ENCODE results near the gene RASA2. TPM values are rescaled to one million over a fixed set of nuclear protein-coding genes. Genes with fewer than 3 reads are reported as not detected.

RASA2 gene
- polyA plus RNA-seq, 1 donor = 10.7 TPM

DNA sequence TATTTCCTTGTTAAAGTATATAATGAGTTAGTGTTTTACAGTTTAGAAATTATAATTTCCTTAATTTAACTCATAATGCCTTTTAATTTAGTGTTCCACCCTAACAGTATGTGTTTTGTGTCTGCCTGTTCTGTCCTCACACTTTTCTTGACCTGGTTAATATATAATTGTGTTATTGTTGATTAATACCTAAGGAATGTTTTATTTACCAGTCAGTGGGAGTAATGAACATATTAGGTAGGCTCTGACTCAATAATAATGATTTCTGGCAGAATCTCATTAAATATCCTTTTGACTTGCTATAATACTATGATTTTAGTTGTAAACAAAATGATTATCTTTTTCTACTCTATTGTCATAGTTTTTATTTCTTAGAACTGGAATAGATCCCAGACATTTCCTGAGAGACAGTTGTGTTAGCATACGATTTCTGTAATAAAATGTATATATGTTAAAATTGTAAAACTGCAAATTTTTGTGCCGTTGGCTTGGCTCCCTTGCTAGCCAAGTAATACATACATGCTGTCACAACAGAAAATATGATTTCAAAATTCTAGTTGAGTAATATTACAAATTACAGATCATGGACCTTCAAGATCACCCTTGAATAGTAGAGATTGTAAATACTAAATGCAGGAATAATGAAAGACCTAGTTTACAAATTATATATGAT lies 51.9 kb downstream of the RASA2 start:
- DNase-seq = no peak

DNA sequence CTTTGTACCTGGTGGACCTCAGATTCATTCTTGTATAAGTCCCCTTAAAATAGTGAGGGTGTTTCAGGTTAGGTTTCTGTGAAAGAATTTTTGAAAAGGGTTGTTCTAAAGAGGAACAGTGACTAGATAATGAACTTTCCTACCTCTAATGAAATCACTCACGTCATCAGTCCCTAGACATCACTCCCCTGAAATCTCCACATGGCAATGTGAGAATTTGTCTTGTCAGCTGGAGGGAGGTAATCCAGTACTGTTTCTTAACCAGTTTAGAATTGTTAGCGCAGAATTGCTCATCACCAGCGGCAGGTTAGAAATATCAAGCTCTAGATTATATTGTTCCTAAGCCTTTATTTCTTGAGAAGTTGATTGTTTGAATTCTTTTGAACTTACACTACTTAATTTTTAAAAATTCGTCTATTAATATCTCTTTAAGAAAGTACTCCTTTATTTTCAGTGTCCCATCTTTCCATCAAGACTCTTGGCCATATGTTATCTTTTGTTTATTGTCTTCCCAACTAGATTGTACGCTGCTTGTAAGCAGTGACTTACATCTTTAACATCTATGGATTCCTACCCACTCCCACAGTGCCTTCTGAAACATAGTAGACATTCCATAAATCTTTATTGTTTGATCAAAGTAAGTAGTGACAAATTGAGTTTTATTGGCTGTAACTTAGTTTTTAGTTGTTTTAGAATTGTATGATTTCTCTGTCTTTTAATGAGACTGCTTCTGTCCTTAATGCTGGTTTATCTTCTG lies 52.8 kb downstream of the RASA2 start:
- DNase-seq = no peak

DNA sequence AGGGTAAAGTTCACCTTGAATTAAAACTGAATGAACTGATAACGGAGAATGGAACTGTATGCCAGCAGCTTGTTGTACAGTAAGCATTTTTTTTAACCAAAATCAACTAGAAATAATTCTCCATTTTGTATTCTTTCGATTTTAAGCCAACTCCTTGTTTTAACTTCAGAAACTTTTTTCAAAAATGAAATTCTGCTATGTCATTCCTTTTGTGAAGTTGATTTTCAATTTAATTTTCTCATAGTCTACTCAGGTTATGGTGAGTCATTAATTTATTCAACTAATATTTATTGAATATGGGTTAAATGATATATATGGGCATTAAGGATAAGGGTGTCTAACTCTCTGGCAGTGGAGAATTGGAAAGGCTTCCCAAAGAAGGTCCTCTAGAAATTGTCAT lies 53.7 kb downstream of the RASA2 start:
- no peak for DNase-seq

DNA sequence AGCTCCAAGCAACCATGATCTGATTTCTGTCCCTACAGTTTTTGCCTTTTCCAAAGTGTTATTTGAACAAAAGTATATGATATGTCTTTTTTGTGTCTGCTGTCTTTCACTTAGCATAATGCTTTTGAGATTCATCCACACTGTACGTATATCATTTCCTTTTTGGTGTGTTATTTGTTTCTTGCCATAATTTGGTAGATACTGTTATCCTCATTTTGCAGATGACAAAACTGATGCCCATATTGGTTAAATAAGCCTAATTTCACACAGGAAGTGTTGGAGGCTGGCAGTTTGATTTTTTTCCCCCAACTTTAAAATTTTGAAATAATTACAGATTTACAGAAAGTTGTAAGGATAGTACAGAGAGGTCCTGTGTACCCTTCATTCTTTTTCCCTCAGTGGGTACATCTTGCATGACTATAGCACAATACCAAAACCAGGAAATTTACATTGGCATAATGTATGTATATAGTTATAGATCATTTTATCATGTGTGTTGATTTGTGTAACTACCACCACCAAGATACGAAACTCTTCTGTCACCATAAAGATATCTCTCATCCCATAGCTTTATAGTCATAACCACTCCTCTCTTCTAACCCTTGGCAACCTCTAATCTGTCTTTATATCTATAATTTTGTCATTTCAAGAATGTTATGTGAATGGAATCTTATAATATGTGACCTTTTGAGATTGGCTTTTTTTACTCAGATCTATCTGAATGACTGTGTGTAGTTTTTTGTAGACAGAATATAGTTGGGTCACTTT lies 55.6 kb downstream of the RASA2 start:
- DNase-seq = no peak

GRCh38 chr3:141542989-141543388 lies 56.2 kb downstream of the RASA2 start:
- DNase-seq = no peak

DNA sequence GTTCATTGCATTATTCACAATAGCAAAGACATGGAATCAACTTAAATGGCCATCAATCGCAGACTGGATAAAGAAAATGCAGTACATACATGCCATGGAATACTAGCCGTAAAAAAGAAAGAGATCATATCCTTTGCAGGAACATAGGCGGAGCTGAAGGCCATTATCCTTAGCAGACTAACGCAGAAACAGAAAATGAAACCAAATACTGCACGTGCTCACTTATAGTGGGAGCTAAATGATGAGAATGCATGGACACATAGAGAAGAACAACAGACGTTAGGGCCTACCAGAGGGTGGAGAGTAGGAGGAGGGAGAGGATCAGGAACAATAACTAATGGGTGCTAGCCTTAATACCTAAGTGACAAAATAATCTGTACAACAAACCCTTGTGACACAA lies 57.9 kb downstream of the RASA2 start:
- no peak for DNase-seq

DNA sequence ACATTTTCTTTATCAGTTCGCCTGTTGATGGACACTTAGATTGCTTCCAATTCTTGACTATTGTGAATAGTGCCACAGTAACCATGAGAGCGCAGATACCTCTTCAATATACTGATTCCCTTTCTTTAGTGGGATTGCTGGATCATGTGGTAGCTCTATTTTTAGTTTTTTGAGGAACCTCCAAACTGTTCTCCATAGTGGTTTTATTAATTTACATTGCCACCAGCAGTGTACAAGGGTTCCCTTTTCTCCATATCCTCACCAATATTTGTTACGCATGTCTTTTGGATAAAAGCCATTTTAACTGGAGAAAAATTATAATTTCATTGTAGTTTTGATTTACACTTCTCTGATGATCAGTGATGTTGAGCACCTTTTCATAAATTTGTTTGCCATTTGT lies 59.3 kb downstream of the RASA2 start:
- no peak for DNase-seq

DNA sequence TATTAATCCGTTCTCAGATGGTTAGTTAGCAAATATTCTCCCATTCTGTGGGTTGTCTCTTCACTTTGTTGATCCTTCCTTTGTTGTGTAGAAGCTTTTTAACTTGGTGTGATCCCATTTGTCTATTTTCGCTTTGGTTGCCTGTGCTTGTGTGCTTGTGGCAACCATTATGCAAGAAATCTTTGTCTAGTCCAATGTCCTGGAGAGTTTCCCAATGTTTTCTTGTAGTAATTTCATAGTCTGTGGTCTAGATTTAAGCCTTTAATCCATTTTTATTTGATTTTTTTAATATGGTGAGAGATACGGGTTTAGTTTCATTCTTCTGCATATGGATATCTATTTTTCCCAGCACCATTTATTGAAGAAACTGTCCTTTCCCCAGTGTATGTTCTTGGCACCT lies 59.8 kb downstream of the RASA2 start:
- no peak for DNase-seq

DNA sequence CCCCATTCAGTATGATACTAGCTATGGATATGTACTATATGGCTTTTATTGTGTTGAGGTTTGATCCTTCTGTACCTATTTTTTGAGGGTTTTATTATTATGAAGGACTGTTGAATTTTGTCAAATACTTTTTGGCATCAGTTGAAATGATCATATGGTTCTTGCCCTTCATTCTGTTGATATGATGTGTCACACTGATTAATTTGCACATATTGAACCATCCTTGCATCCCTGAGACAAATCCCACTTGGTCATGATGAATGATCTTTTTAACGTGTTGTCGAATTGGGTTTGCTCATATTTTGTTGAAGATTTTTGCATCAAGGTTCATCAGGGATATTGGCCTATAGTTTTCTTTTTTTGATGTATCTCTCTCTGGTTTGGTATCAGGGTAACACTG lies 61.0 kb downstream of the RASA2 start:
- no peak for DNase-seq

GRCh38 chr3:141550926-141551665 lies 64.3 kb downstream of the RASA2 start:
- no peak for DNase-seq

GRCh38 chr3:141552440-141552991 lies 65.7 kb downstream of the RASA2 start:
- DNase-seq = no peak

- DNase-seq = no peak
Measured at GRCh38 chr3:141553055-141553454, 66.2 kb downstream of the RASA2 start.

DNA sequence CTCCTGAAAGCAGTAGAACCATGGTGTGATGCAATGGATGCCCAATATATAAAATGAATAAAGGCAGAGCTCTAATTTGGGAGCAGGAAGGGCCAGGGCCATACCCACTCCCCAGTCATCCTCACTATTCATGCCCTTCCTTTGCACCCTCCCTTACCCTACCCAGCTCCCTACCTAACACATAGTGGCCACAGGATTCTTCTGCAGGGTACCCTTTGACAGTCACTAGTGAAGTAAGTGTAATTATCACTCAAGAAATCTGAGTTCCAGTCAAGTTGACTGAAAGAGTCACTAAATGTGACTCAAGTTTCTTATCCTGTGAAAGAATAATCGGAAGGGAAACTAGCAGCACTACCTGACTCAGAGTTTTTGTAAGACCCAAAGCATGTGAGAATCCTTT lies 69.2 kb downstream of the RASA2 start:
- DNase-seq = no peak

DNA sequence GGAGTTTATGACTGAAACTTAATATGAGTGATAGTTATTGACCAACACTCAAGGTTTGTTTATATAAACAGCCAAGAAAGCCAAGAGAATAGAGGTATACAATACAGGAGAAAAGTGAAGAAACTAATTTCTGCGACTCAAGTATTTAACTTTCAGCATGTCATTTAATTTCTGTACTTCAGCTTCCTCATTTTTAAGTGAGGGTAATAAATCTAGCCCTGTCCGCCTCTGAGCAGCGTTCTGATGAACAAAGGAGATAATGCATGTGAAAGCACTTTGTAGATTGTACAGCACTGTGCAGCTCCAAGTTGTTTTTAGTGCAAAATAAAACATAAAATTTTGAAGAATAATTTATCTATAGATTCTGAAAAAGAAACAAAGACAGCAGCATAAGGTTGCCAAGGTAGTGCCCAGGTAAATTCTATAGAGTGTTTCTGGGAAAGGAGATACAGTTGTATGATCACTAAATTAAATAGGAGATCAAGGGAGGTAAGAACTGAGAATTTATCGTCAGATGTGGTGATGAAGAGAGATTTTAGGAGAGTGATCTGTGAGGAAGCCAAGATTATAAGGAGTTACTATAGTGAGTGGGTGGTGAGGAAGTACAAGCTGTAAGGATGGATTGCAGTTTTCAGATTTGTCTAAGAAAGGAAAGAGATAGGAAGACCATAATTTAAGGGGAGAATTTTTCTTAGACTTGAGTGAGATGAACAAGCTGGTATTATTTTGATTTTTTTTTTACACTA lies 71.3 kb downstream of the RASA2 start:
- no peak for DNase-seq

DNA sequence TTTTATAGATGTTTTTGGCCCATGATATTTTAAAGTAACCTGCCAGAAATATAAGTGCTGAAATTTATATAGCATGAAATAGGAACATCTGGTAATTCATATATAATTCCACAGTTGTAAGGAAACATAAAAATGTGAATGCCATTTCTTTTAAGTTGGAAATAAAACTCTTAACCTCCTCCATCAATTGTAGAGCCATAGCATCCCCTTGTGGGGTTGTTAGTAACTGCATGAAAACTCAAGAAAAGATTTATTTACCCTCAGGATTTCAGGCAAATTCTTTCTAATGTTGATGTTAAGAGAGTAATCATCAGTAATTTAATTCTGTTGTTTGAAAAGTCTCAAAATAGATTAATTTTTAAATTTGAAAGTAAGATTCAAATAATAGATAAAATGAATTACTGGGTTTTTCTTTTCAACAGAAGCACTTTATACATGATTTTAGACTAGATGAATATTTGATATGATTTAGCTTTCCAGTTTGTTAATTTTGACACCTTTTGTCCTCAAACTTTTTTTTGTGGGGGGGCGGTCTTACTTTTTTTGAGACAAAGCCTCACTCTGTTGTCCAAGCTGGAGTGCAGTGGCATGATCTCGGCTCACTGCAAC lies 74.7 kb downstream of the RASA2 start:
- peak; percentile 61 for DNase-seq

DNA sequence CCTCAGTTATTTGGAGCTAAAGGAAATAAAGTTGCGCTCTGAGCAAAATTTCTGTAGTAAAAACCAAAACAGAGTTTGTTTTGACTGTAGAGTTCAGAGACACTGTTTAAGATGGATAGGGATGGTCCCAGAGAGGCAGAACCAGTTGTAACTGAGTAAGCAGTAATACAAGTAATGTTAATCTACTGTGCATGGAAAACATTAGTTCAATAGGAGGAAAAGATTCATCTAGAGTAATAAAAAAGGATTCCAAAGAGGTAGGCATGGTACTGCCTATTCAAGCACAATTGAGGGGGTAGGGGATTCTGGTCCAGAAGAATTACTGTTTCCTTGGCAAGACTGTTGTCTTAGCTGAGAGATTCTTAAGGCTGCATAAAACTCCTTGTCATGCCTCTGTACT lies 77.4 kb downstream of the RASA2 start:
- DNase-seq = no peak

DNA sequence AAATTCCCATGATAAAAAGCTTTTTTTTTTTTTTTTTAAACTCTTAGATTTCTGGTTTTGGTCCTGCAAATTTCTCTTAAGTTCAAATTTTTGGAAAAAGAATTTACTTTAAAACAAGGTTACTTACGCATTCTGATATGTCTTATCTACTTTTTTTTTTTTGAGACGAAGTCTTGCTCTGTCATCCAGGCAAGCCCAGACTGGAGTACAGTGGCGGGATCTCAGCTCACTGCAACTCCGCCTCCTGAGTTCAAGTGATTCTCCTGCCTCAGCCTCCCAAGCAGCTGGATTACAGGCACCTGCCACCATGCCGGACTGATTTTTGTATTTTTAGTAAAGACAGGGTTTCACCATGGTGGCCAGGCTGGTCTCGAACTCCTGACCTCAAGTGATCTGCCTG lies 83.2 kb downstream of the RASA2 start:
- DNase-seq = no peak

DNA sequence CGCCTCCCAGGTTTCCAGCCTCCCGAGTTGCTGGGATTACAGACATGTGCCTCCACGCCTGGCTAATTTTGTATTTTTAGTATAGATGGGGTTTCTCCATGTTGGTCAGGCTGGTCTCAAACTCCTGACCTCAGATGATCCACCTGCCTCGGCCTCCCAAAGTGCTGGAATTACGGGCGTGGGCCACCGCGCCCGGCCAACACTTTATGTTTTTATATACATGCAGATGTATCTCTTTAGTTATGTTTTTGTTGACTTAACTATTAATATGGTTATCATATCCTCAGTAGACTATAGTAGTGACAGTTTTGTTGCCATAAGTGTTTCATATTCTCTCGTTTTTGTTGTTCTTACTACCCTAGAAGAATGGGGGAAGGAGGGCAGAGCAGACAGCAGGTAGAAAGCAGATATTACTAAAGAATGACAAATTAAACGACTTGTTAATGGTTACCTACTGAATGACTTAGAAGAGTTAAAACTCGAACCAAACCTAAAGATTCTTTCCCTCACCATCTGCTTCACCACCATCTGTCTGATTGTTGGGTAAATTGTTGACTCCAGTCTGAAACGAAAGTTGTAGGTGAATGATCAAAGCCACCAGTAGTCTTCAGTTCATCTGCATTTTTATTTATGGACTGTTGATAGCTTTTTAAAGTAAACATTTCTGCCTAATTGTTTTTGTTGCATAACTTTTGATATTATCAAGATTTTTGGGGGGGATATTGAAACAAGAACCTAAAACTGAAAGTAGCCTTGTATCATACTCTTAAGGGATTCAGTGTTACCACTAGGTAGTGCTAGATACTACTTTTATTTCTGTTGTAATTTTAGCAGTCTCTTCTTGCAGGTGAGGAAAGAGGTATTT lies 89.3 kb downstream of the RASA2 start:
- no peak for DNase-seq

DNA sequence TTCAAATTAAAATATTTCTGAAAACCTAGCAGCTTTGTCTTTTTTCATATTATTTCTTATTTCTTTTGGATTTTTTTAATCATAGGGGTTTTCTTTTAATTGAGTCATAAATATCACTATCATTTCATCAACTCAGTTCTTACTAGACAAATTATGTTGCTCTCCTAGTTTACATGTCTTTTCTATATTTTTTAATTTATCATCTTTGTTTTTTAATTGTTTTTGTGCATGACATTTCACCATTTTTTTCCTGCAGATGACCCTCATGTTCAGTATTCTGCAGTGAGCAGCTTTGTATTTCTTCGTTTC lies 89.9 kb downstream of the RASA2 start:
- no peak for DNase-seq

DNA sequence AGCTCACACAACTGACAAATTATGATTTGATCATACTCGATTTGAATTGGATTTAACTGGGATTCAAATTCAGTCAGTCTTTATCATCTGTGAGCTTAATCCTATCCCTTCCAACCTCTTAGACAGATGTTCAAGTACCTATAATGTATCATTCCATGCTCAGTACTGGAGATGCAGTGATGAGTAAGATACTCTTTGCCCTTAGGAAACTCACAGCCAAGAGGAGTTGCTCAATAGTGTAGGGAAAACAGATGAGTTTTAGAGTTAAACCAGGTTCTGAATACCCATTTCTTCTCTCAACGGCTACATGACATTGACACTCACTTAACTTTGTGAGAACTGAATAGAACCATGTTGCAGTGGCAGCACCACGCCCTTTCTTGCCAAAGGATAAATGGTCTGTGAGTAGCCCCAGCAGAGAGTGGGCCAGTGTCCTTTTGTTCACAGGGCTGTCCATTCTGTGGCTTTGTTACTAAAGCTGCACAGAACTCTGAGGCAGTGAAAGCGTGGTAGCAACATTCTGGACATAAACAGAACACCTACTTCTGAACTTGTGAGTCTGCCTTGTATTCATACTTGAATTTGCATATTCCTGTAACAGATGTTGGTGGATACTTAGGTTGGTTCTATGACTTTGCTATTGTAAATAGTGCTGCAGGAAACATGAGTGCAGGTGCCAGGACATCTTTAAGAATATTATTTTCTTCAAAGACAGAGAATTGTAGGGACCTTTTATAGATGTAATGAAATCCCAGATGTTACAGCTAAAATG lies 91.6 kb downstream of the RASA2 start:
- DNase-seq = no peak
